GM19193 (cell line): Measurements from ENCODE around the gene GABARAPL1.

Source experiments
- POLR2A ChIP-seq: IDR thresholded peaks from 4 replicates; pipeline ENCODE4 v1.6.1; 2011; ENCODE audit not compliant: insufficient read depth, insufficient read length; ENCODE audit errors: extremely low read depth

The GABARAPL1 gene

GRCh38 chr12:10189653-10190052 lies 23.0 kb upstream of the GABARAPL1 start:
- TF ChIP-seq POLR2A = no peak

GRCh38 chr12:10190558-10191388 lies 21.9 kb upstream of the GABARAPL1 start:
- no peak for TF ChIP-seq POLR2A

DNA sequence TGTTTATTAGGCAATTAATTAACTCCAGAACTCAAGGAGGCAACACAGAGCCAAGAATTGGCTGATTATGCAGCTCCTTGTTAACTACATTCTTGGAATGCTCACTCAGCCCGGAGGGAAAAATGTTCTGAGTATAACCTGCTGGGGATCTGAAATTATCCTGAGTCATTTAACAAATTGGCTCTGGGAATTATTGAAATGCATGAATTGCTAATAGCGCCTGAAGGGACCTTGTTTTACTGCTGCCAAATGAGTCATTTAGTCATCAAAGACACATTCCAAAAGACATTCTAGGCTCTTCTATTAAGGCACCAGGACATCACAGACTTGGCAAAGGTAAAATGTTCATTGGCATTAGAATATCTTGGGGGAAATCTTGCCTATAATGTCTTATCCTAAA lies 20.8 kb upstream of the GABARAPL1 start:
- no peak for TF ChIP-seq POLR2A

DNA sequence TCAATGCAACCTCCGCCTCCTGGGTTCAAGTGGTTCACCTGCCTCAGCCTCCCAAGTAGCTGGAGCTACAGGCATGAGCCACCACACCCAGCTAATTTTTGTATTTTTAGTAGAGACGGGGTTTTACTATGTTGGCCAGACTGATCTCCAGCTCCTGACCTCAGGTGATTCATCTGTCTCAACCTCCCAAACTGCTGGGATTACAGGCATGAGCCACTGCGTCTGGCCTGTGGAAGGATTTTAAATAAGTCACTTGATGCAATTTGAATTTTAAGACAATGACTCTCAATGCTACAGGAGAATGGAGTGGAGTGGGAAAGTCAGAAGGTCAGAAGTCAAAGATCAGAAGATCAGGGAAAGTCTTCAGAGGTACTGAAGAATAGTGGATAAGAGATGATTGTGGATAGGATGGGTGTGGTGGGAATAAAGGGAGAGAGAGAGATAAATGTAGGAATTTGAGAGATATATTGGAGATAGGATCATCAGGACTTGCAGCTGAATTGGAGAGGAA lies 18.5 kb upstream of the GABARAPL1 start:
- TF ChIP-seq POLR2A = no peak

DNA sequence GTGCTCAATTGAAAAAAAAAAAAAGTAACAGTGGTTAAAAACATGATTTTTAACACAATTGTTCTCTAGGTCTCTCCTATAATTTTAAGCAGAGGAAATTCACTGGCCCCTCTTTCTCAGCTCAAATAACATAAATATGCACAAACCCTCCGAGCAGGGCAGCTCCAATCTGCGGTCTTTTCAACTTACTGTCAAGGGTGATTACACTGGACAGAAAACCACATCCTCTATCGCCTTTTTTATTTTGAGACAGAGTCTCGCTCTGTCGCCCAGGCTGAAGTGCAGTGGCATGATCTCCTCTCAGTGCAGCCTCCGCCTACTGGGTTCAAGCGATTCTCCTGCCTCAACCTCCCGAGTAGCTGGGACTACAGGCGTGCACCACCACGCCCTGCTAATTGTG lies 16.5 kb upstream of the GABARAPL1 start:
- TF ChIP-seq POLR2A = no peak

DNA sequence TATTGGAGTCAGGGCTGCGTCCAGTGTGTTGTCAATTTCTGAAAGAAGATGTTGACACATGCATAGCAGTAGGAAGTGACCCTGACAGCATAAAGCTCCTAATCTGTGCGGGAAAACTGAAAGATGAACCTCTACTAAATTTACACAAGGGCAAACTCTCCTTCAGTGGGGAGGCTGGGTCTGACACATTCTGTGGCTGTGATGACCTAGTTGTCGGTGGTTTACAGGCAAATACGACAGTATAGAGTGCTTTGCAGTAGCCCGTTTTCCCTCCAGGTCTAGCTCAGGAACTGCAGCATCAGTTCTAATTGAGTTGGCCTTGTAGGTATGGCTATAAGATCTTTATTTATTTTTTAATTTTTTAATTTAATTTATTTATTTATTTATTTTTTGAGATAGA lies 14.8 kb upstream of the GABARAPL1 start:
- TF ChIP-seq POLR2A = no peak

GRCh38 chr12:10205220-10205807 lies 7.4 kb upstream of the GABARAPL1 start:
- no peak for TF ChIP-seq POLR2A

- TF ChIP-seq POLR2A = no peak
Observed at GRCh38 chr12:10207136-10207535, 5.5 kb upstream of the GABARAPL1 start.

DNA sequence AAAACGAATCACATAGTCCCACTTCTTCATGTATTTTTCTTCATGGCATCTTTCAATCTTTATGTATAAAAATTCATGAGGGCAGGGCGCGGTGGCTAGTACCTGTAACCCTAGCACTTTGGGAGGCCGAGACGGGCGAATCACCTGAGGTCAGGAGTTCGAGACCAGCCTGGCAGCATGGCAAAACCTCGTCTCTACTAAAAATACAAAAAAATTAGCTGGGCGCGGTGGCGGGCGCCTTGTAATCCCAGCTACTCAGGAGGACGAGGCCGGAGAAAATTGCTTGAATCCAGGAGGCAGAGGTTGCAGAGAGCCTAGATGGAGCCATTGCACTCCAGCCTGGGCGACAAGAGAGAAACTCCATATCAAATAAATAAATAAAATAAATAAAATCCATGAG lies 2.5 kb upstream of the GABARAPL1 start:
- no peak for TF ChIP-seq POLR2A

DNA sequence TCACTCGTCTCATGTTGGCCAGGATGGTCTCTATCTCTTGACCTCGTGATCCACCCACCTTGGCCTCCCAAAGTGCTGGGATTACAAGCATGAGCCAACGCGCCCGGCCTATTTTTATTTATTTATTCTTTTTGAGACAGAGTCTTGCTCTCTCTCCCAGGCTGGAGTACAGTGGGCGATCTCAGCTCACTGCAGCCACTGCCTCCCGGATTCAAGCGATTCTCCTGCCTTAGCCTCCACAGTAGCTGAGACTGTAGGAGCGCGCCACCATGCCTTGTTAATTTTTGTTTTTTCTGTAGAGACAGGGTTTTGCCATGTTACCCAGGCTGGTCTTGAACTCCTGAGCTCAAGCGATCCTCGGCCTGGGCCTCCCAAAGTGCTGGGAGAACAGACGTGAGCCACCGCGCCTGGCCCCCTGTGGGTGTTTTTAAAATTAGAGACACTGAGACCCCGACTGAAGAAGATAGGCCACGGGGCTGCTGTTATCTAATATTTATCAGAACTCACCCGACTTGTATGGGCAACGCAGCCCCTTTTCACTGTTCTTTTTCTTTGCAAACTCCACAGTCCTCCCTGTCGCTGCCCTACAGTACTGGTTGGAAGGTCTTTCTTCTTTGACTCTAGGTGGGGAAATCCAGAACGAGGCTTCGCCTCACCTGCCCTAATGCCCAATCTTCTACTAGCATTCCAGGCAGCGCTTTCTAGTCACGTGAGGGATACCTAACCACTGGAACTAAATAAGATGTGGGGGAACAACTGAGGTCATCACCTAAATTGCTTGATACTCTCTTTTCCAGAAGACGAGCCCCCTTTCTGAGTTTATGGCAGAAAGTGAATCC lies 1.4 kb upstream of the GABARAPL1 start:
- TF ChIP-seq POLR2A = no peak

DNA sequence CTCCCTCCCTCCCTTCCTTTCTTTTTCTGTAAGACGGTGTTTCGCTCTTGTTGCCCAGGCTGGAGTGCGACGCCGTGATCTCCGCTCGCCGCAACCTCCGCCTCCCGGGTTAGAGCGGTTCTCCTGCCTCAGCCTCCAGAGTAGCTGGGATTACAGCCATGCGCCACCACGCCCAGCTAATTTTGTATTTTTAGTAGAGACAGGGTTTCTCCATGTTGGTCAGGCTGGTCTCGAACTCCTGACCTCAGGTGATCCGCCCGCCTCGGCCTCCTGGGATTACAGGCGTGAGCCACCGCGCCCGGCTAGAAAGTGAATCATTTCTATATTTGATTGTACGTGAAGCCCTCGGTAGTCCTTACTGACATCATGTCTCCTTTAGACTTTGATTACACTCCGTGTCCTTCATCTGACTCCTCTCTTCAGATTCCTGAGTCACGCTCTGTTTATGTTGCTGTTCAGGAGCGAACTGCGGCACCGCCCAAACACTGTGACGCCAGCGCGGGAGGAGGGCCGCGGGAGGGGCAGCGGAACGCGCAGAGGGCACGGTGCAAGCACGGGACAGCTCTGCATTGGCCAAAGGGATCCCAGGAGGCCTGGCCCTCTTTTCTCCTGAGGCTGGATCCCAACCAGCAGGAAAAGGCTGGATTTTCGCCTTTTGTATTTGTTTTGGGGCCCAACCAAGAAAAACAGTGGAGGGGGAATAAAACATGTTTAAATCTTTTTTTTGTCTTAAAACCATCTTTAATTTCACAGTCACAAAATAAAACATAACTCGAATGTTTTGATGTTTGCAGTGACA lies 538 bp upstream of the GABARAPL1 start:
- TF ChIP-seq POLR2A = no peak

GRCh38 chr12:10213168-10214135 lies 775 bp downstream of the GABARAPL1 start:
- peak; percentile 39 for TF ChIP-seq POLR2A

DNA sequence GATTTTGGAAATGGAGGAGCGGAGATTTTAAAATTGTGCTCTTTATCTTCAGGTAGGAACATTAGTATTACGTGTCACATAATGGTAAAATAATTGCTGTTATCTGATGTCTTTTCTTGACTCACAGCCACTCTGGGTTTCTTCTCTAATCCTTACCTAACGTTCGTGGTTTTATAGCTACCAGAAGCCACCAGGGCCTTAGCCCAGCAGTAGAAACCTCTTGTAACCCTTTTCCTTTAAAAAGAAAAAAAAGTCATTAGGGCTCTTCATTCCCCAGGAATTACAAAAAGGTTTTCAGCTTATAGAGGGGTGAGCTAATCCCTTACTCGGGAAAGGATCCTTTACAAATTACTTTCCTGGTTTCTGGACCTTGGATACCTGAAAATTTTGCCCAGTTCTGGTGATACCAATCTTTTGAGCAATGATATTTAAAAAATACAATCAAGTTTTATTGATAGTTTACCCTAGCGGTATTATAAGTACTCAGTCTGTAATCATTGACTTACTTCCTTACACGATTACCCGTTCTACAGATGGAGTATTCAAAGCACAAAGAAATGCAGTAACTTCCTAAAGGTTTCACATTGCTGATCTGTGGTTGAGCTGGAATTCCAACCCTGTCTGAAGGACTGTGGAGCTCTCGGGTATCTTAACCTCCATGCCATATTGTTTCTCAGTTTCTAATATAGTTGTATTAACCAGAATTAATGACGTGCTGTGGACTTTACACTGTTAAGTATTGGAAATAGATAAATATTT lies 1.6 kb downstream of the GABARAPL1 start:
- TF ChIP-seq POLR2A = no peak

GRCh38 chr12:10214895-10215267 lies 2.2 kb downstream of the GABARAPL1 start:
- no peak for TF ChIP-seq POLR2A
